MM.1S (cell line): ENCODE measurements around the gene LCN15.

Source experiments
- CTCF ChIP-seq: fragments of 300-600 bp; sonication (generic); IDR thresholded peaks from 2 replicates; pipeline ENCODE4 v1.5.1; 2016; ENCODE audit warnings: antibody characterized with exemption, low read length, mixed read lengths
- EZH2phosphoT487 ChIP-seq: fragments of 300-600 bp; sonication (generic); IDR thresholded peaks from 2 replicates; pipeline ENCODE4 v1.6.1; 2018; ENCODE audit warnings: antibody characterized with exemption, low read length

DNA sequence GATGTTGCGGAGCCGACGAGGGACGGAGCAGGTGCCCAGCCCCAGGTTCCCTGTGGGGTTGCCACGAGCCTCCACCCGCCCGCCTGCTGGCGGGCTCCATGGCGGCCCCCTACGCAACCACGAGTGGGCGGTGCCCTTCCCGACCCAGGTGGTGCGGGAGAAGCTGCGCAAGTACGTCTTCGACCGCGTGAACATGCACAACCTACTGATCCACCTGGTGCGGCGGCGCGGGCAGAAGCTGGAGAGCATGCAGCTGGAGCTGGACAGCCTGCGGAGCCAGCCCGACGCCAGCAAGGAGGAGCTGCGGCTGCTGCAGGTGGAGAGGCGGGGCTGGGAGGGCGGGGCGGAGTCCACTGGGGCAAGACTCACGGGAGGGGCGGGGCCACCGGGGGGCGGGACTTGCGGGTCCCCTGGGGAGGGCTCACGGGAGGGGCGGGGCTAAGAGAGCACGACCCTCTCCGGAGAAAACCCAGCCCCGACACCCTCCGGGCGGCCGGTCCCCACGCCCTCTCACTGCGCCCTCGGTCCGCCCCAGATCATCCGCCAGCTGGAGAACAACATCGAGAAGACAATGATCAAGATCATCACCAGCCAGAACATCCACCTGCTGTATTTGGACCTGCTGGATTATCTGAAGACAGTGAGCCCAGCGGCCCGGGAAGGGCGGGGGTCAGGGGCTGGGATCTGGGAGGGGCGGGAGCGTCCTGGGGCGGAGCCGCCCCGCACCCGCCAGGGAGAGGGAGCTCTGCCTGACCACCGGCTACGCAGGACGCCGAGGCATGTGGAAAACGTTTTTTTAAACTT, 35.7 kb upstream of the LCN15 start:
- TF ChIP-seq CTCF = no peak
- no peak for TF ChIP-seq EZH2phosphoT487
